Measurements from ENCODE around the gene CAMK1D. TPM values are rescaled to one million over a fixed set of nuclear protein-coding genes. Genes with fewer than 3 reads are reported as not detected.
A peak's percentile ranks its signal among the peaks of the same experiment; 100 is the strongest.

CAMK1D gene
- total RNA-seq, 1 donor from 2014 or later: 7.6 TPM

DNA sequence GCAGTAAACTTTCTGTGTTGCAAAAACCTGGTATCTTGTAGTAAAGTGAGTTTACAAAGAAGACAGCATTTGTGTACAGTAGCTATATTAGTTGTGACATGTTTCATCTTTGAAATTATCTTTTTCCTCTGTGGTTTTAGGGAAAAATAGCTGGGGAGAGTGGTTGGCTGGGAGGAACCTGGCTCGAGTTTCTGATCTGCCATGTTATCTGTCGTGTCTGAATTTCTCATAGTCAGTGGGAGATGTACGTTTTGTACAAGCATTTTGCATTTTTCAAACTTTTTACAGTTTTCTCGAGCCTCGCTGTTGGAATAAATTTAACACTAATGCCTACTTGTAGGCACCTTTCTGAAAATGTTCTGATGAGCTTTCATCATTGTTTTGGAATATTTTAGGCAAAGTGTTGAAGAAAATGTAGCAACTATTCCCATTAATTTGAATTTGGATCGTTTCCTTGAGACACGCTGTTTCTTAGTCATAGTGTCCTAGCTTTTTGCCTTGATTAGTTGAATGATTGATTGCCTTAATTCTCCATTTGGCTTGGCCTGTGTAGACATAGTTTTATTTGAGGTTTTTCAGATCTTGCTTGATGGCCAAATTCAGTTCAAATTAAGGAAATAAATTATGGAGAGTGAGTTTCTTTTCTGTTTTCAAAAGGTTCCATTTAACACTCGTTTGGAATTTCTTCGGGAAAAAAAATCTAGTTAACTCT lies 65.1 kb downstream of the CAMK1D start:
- Mint-ChIP-seq H3K27ac (peak overlapping the region; percentile 10), H3K4me3 (no peak overlapping the region), H3K27me3 (ENCODE audit: low read depth) (no peaks in the 10 kb centered on the region), H3K9me3 (peaks cover 5% of the 10 kb centered on the region), H3K36me3 (no peaks in the 10 kb centered on the region), H3K4me1 (peaks cover 10% of the 10 kb centered on the region)
- TF ChIP-seq, protein P1, sequence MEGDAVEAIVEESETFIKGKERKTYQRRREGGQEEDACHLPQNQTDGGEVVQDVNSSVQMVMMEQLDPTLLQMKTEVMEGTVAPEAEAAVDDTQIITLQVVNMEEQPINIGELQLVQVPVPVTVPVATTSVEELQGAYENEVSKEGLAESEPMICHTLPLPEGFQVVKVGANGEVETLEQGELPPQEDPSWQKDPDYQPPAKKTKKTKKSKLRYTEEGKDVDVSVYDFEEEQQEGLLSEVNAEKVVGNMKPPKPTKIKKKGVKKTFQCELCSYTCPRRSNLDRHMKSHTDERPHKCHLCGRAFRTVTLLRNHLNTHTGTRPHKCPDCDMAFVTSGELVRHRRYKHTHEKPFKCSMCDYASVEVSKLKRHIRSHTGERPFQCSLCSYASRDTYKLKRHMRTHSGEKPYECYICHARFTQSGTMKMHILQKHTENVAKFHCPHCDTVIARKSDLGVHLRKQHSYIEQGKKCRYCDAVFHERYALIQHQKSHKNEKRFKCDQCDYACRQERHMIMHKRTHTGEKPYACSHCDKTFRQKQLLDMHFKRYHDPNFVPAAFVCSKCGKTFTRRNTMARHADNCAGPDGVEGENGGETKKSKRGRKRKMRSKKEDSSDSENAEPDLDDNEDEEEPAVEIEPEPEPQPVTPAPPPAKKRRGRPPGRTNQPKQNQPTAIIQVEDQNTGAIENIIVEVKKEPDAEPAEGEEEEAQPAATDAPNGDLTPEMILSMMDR (IDR thresholded peaks at IDR 0.05; ENCODE audit: unreplicated experiment): no peak
- DNase-seq (ENCODE audit: low spot score in 2 of 2, unreplicated experiment in 2 of 2): no peak

DNA sequence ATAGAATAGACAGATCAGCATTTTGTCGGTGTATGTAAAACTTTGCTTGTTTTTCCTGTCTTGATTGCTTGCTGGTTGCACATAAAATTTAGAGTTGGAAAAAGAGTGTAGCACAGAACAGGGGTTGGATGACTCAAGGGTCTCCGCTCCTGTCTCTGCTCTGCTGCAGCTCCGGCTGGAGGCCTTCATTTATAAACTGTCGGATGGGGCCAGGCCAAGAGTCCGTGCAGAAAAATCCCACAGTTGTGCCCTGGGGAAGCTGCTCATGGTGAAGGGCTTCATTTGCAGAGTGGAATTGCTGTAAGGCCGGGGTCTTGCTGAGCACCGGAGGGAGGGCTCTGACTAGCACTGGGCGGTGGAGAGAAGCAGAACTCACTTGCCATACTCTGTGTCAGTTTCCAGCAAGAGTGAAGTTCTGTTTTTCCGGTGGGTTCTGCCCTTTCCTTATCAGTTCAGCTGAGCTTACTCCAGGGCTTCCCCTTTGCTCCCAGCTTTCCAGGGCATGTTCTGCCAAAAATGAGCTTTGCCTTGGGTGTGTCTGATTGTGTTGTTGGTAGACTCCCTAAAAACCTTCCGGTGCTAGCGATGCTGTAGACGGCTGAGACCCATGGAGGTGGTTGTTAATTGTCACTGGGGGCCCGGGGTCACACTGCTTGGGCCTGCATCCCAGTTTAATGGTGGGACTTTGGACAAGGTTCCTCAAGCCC lies 67.2 kb downstream of the CAMK1D start:
- TF ChIP-seq, protein P1 (IDR thresholded peaks at IDR 0.05; ENCODE audit: unreplicated experiment): no peak
- Mint-ChIP-seq H3K27ac (no peak overlapping the region), H3K4me3 (no peak overlapping the region), H3K4me1 (peaks cover 10% of the 10 kb centered on the region), H3K27me3 (ENCODE audit: low read depth) (no peaks in the 10 kb centered on the region), H3K36me3 (no peaks in the 10 kb centered on the region), H3K9me3 (peaks cover 5% of the 10 kb centered on the region)
- DNase-seq (ENCODE audit: low spot score in 2 of 2, unreplicated experiment in 2 of 2): no peak

DNA sequence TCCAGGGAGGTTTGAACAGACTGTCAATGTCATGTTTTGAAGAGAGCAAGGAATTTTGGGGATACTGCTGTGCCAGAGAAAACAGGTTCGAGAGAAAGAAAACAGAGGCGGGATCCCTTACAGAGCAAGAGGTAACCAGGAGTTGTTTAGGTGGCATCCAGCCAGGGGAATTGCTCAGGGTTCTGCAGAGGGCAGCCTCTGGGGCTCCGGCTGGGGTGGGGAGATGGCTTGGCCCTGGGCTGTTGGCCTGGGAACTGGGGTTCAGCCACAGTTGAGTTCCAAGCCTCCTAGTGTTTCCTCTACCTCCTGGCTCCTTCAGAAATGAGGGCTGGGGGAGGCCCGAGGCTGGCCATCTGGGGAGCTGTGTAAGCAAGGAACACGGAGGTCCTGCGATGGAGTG lies 68.0 kb downstream of the CAMK1D start:
- Mint-ChIP-seq H3K36me3 (no peaks in the 10 kb centered on the region), H3K4me1 (peaks cover 10% of the 10 kb centered on the region), H3K27me3 (ENCODE audit: low read depth) (no peaks in the 10 kb centered on the region), H3K9me3 (peaks cover 5% of the 10 kb centered on the region), H3K4me3 (no peak overlapping the region), H3K27ac (no peak overlapping the region)
- DNase-seq (ENCODE audit: low spot score in 2 of 2, unreplicated experiment in 2 of 2): no peak
- TF ChIP-seq, protein P1 (IDR thresholded peaks at IDR 0.05; ENCODE audit: unreplicated experiment): no peak

DNA sequence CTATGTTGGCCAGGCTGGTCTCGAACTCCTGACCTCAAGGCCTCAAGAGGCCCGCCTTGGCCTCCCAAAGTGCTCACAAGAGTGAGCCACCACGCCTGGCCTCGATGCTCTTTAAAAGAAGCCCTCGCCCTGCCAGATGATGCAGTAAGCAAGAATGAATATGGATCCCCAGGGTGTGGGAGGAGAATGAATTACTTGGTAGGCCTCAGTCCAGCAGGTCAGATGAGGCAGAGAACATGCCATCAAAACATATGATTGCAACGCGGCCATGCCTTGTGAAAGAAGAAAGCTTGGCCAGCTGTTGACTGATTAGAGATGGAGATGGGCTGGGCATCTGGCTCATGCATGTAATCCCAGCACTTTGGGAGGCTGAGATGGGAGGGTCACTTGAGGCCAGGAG lies 68.7 kb downstream of the CAMK1D start:
- Mint-ChIP-seq H3K36me3 (no peaks in the 10 kb centered on the region), H3K4me1 (peaks cover 10% of the 10 kb centered on the region), H3K4me3 (no peak overlapping the region), H3K9me3 (peaks cover 5% of the 10 kb centered on the region), H3K27ac (no peak overlapping the region), H3K27me3 (ENCODE audit: low read depth) (no peaks in the 10 kb centered on the region)
- TF ChIP-seq, protein P1 (IDR thresholded peaks at IDR 0.05; ENCODE audit: unreplicated experiment): no peak
- no peak for DNase-seq (ENCODE audit: low spot score in 2 of 2, unreplicated experiment in 2 of 2)

DNA sequence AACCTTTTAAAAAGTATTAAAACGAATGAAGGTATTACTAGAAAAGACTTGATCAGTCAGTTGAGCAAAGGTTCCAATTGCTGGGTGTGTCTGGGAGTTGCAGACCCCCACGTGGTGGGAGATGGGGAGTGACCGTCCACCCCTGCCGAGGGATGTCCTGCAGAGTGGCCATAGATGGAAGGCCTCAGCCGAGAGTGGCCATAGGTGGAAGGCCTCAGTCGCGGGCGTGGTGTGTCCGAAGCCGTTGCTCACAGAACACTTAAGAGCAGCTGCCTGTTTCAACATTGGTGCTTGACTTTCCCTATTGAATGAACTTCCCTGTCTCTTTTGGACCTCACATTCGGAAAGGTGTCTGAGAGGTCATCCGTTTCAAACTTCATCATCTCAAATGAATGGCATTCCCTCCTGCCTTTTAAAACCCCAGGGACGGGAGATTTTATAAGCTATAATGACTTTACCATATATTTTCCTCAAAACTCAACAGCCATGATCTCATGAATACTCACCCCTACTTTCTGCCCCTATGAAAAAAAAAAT lies 69.4 kb downstream of the CAMK1D start:
- Mint-ChIP-seq H3K9me3 (no peaks in the 10 kb centered on the region), H3K4me3 (no peak overlapping the region), H3K4me1 (peaks cover 10% of the 10 kb centered on the region), H3K27me3 (ENCODE audit: low read depth) (no peaks in the 10 kb centered on the region), H3K27ac (no peak overlapping the region), H3K36me3 (no peaks in the 10 kb centered on the region)
- TF ChIP-seq, protein P1 (IDR thresholded peaks at IDR 0.05; ENCODE audit: unreplicated experiment): no peak
- DNase-seq (ENCODE audit: low spot score in 2 of 2, unreplicated experiment in 2 of 2): no peak

All from mesothelial cell of epicardium (in vitro differentiated cells).